HuH-7 (cell line): ENCODE measurements around the gene RIF1.

ENCODE experiments used
- DNase-seq: peaks from one replicate; pipeline ENCODE4 v3.0.0; 2011; ENCODE audit warnings: low spot score

The RIF1 gene, protein sequence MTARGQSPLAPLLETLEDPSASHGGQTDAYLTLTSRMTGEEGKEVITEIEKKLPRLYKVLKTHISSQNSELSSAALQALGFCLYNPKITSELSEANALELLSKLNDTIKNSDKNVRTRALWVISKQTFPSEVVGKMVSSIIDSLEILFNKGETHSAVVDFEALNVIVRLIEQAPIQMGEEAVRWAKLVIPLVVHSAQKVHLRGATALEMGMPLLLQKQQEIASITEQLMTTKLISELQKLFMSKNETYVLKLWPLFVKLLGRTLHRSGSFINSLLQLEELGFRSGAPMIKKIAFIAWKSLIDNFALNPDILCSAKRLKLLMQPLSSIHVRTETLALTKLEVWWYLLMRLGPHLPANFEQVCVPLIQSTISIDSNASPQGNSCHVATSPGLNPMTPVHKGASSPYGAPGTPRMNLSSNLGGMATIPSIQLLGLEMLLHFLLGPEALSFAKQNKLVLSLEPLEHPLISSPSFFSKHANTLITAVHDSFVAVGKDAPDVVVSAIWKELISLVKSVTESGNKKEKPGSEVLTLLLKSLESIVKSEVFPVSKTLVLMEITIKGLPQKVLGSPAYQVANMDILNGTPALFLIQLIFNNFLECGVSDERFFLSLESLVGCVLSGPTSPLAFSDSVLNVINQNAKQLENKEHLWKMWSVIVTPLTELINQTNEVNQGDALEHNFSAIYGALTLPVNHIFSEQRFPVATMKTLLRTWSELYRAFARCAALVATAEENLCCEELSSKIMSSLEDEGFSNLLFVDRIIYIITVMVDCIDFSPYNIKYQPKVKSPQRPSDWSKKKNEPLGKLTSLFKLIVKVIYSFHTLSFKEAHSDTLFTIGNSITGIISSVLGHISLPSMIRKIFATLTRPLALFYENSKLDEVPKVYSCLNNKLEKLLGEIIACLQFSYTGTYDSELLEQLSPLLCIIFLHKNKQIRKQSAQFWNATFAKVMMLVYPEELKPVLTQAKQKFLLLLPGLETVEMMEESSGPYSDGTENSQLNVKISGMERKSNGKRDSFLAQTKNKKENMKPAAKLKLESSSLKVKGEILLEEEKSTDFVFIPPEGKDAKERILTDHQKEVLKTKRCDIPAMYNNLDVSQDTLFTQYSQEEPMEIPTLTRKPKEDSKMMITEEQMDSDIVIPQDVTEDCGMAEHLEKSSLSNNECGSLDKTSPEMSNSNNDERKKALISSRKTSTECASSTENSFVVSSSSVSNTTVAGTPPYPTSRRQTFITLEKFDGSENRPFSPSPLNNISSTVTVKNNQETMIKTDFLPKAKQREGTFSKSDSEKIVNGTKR (N-terminal part only)

DNA sequence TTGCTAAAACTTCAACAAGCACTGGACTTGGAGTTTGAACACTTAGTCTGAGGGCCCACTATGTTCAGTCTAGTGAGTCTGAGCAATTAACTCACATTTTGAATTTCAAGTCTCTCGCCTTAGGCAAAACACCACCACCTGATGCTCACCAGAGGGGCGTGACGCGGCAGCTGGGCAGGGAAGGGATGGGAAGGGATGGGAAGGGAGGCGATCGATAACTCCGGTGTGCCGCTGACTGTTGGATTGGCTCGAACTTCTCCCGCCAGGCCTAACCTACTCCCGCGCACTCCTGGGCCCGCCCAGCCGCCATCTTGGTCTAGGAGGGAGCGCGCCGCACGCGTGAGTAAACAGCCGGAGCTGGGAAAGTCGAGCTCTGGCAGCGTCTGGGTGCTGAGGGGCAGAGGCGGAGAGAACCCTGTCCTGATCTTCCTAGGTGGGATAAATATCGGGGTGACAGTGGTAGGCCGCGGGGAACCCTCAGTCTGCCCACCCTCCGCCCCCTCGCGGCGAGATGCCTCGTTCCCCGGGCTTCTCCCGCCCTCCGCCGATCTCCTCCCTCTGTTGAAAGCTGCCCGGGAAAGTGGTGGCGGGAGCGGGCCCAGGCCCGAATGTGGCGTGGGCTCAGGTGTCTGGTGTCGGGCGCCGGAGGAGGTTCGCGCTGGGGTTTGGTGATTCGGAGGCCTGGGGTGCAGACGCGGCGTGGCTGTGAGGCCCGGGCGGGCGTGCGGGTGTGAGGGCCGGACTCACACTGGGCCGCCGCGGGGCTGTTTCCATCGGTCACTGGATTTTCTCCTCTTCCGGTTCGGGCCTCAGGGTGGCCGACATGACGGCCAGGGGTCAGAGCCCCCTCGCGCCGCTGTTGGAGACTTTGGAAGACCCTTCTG, at the start of gene RIF1:
RIF1 (plus strand) TSS at position 302 of the 884 bp plus-strand sequence; CDS start at position 824, 522 bp downstream.
- peak; percentile 92 for DNase-seq

DNA sequence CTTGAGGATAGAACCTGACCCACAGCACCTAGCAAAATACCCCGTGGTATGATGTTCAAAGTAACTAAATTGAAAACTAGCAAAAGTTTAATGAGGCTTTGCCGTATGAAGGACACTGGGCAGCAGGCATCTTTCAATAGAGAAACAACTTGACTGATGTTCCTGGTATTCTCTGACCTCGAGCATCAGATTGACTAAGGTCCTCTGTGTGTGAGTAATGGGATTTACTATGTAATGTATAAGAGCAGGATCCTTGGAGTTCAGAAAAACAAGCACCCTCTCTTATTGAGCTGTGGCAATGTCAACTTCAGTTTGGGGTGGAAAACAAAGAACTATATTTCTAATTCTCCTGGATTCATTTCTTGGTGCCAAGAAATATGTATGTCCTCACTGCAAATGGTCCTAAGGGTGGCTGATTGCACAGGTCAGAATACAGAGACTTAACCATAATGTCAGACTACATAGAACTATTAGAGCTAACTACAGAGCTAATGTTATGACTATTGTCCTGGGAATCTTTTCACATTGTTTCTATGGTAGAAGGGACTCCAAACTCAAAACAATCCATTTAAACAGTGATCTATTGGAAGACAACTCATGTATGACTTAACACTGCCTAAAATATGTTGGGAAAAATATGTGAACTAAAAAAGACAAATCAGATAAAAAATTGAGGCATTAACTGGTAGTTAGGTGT, 47.9 kb upstream of the RIF1 start:
- DNase-seq = no peak

DNA sequence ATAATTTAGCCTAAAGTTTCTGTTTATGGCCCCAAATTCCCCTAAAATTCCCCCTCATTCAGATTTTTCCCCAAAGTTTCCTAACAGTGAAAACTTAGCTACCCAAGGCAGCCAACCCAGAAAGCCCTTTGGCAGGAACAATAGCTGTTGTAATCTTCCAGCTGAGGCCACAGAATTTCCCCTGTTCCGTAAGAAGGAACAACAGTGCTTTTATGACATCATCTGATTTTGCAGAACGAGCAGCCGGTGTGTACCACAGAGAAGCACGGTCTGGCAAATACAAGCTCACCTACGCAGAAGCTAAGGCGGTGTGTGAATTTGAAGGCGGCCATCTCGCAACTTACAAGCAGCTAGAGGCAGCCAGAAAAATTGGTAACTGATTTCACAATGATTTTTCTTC, 46.0 kb upstream of the RIF1 start:
- DNase-seq = no peak

DNA sequence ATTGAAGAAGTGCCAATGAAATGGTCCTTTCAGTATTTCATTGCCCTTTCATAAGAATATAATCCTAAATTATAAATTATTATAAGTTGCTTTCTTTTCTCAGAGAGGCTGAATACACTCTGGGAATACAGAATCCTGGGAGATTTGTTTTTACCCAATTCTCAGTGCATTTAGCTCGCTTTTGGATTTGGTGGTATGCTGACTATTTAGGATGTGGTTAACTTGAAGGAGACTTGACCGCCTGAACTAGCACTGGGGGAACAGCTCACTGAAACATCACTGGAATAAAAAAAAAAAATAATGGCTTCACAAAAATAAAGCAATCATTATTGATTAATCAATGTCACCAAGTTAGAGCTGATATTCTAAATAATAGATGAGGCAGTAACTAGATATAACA, 42.1 kb upstream of the RIF1 start:
- no peak for DNase-seq

DNA sequence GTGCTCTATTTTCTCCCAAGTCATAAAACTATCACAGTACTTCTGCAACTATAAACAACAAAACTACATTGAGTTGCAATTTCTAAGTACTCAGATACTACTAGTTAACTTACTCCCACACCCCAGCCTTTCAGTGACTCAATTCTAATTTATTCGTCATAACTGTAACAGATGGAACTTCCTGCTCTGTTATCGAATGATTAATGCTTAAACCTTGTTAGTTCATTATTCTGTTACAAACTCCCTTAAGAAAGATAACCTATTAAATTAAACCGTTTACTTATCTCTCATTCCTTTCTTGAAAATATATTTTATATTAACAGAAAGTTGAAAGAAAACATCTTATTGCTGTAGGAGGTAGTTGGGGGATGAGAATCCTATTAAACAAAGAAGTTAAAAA, 35.3 kb upstream of the RIF1 start:
- no peak for DNase-seq

DNA sequence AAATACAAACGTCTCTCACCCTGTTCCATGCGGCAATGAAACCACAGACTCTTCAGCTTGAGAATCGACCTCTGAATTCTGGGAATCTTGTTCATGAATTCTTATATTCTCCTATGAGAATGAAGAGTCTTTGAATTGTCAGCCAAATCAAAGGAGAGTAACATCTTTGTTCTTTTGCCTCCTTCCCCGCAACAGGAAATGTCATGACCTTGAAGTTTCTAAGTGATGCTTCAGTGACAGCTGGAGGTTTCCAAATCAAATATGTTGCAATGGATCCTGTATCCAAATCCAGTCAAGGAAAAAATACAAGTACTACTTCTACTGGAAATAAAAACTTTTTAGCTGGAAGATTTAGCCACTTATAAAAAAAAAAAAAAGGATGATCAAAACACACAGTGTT, 30.5 kb upstream of the RIF1 start:
- DNase-seq = no peak

DNA sequence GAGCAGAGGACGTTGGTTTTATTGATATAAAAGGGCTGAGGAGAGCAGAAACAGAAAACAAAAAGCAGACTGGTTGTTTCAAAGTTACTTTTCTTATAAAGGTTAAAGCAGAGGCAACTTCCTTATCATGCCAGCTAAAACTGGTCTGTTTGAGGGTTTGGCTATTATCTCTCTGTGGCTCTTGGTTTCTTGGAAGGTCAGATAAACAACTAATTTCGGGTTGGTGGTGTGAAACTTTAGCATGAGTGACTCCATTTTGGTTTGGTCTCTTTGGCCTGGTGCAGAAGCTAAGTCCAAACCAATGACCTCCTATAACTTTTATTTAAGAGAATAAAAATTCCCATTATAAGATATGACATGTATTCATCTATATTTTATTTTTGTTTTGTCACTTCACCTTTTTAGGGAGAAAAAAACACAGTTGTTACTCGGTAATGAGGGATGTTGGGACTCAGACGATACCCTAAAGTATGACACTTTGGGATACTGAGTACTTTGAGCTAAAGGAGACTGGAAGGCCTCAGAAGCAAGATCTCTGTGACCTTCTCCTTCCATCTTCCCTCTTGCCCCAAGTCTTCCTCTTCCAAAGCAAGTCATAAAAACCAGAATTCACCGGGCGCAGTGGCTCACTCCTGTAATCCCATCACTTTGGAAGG, 29.0 kb upstream of the RIF1 start:
- DNase-seq = no peak

DNA sequence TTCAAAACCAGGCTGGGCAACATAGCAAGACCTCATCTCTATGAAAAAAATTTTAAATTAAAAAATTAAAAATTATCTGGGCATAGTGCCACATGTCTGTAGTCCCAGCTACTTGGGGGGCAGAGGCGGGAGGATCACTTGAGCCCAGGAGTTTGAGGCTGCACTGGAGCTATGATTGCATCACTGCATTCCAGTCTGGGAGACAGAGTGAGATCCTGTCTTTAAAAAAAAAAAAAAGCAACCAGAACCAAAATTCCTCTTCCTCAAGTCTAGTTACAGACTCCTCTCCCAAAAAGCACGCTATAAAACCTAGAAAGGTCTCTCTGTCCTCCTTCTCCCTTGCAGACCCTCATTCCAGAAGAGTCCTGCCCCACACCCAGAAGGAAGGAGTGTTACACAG, 28.4 kb upstream of the RIF1 start:
- no peak for DNase-seq

DNA sequence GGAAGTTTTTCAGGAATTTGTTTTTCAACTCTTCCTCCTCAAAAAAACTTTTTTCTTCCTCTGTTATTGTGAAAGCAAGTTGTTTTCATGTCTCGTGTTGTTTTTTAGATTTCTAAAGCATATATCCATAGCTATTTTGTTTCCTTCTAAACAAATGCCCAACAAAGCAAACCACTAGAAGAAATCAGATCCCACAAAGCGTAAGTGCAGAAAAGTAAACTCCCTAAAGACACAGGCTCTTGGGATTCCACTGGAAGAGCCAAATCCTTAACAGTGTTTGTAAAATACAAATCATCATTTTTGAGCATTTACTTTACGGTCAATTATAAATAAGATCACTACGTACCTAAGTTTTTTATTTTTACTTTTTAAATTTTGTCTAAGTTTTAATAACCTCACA, 21.7 kb upstream of the RIF1 start:
- no peak for DNase-seq

DNA sequence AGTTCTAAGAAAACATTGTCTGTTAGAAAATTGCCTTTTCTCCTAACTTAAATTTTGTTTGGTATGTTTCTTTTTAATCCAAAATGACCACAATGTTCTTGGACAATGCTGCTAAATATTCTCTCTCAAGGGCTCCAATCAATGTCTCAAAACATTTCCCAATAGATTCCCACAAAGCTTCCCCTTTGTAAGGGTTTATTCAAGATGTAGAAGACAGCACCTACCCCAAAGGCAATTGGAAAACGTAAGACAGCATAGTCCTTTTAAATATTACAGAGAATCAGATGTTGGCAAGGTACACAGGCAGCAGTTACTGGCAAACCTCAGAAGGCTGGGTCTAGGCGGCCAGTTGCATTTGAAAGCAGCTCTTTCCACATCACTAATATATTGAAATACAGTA, 18.3 kb upstream of the RIF1 start:
- DNase-seq = no peak

DNA sequence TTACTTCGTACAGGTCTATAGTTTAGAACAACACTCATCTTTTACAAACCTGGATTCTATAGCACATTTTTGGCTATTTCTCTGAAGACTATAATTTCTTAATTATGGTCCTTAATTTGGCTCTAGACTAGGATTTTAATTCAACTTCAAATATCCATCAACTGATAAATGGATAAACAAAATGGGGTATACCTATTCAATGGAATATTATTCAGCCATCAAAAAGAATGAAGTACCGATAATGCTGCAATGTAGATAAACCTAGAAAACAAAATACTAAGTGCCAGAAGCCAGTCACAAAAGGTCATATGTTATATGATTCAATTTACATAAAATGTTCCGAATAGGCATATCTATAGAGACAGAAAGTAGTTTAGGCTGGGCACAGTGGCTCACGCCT, 15.2 kb upstream of the RIF1 start:
- no peak for DNase-seq

DNA sequence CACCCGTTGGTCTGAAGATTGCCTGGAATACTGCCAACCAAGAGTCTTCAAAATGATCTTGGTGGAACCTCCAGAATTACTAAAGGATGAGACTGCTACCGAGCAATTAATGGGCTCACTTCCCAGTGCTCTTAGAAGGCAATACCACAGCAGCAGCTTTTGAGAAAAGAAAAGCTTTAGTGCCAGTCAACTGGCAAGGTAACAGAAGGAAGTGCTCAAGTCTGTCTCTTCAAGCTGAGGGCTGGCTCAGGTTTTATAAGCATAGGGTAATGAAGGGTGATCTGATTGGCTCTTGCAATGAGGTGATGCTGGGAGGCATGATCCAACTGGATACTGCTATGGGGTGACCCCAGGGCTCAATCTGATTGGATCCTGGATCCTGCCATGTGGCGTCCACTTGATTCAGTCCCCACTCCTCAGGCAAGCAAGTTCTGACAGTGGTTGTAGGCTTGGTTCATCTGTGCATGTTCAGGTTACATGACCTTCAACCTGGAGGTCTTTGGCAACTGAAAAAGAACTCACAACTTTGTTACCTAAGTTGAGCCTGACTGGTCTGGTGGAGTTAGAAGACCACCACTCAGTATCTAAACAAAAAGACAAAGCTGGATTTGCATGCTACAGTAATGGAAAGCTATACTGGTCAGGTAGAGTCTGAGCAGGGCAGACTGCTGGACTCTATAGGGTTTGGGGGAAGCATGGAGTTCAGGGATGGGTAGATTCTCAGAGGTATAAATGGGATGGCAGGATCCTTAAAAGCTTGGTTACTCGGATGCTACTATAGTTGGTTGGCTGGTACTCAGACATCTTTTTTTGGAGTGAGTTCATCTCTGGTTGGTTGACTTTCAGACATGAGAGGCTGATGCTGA, 14.0 kb upstream of the RIF1 start:
- no peak for DNase-seq

DNA sequence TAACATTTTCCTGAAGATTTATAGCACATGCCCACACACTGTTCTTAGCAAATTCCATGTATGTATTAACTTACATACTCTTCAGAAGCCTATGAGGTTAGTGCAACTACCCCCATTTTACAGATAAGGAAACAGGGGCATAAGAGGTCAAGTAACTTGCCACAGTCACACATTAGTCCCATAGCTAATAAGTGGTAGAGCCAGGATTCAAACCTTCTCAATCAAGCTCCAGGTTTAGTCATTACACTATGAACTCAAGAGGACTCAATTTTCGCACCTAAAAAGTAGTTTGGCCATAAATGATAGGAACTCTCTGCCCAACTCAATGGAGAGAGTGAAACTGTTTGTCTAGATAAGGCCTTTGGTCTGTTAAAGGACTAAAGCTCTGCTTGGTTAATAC, 9.7 kb upstream of the RIF1 start:
- DNase-seq = no peak

DNA sequence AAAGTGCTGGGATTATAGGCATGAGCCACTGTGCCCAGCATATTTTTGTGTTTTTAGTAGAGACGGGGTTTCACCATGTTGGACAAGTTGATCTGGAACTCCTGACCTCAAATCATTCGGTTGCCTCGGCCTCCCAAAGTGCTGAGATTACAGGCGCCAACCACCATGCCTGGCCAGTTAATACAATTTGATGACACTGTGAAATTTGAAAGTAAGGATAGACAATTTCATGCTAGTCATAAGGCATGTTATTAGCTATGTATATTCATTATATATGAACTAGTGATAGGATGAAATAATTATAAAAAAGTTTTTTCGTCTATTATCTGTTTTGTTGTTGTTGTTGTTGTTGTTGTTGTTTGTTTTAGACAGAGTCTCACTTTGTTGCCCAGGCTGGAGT, 8.6 kb upstream of the RIF1 start:
- no peak for DNase-seq

DNA sequence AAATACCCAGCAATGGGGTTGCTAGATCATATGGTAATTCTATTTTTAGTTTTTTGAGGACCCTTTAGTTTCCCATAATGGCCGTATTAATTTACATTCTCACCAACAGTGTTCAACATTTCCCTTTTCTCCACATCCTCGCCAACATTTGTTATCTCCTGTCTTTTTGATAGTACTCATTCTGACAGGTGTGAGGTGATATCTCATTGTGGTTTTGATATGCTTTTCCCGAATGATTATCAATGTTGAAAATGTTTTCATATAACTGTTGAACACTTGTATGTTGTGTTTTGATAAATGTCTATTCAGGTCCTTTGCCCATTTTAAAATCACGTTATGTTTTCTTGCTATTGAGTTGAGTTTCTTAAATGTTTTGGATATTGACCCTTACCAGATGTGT, 5.8 kb upstream of the RIF1 start:
- DNase-seq = no peak

DNA sequence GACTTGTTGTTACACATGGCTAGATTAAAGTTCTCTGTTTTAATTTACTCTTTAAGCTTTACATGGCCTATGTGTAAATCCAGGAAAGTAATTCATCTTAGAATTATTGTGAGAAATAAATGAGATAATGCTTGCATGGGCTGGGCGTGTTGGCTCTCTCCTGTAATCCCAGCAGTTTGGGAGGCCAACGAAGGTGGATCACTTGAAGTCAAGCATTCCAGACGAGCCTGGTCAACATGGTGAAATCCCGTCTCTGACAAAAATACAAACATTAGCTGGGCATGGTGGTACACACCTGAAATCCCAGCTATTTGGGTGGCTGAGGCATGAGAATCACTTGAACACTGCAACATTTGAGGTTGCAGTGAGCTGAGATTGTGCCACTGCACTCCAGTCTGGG, 4.3 kb upstream of the RIF1 start:
- no peak for DNase-seq

DNA sequence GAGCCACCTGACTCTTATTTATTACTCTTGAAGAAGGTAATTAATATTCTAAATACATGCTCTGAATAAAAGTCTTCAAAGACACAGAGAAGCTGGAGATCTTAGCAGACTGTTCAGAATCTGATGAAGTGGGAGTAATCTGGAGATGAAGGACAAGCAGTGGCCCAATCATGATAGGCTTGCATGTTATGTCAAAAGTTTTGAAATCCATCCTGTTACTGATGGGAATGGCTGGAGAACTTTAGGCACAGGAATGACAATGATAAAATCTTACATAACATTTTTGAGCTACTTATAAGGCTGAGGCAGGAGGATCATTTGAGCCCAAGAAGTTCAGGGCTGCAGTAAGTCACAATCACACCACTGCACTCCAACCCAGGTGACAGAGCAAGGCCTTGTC, 2.4 kb upstream of the RIF1 start:
- DNase-seq = no peak

DNA sequence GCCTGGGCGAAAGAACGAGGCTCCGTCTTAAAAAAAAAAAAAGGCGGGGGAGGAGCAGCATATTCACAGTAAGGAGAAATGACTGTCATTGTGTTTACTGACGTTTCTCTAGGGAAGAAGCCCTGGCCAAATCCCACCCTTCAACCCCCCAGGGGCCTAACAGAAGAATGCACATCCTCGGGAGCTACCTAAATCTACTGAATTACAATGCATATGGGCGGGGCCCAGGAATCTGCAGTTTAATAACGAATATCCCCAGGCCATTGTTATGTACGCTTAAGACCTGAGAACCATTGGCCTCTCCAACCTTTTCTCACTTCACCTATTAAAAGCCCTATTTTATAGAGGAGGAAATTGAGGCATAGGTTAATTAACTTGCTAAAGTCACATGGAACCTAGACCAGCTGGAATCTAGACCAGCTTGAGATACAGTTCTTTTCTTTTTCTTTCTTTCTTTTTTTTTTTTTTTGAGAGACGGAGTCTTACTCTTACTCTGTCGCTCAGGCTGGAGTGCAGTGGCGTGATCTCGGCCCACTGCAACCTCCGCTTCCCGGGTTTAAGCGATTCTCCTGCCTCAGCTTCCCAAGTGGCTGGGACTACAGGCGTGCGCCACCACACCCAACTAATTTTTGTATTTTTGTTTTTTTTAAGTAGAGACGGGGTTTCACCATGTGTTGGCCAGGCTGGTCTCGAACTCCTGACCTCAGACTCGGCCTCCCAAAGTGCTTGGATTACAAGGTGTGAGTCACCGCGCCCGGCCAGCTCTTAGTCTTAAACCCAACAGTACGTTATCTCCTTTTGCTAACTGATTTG, 708 bp upstream of the RIF1 start:
- DNase-seq = no peak

DNA sequence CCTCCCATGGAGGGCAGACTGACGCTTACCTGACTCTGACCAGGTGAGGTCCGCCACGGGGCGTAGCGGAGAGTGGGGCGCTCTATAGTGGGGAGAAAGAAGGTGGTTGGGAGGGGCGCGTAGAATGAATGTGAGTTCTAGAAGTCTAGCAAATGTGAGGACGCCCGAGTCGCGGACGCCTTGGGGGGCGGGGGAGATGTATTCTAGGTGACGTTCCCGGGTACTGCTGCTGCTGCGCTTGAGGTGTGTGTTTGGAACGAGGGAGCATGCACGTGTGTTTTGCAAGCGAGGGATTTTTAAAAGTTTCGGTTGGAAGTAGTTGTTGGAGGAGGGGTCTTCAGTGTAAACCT, 758 bp downstream of the RIF1 start:
- peak; percentile 45 for DNase-seq
